Measurements from ENCODE around the gene LRP11.

LRP11 gene

GRCh38 chr6:149901444-149902140 is 37.4 kb upstream of the LRP11 start:
- DNase-seq (ENCODE audit: low spot score) = no peak
- in situ Hi-C loops (cut with MboI; ENCODE audit: low pct_unique_long_range_greater_than_20kb, low sequenced_read_pairs, unreplicated experiment) = no loop called here
- TF ChIP-seq CTCF (IDR thresholded peaks at IDR 0.05; ENCODE audit: extremely low read depth, insufficient read depth, missing control alignments) = no peak

- DNase-seq (ENCODE audit: low spot score) = no peak
- in situ Hi-C loops (cut with MboI; ENCODE audit: low pct_unique_long_range_greater_than_20kb, low sequenced_read_pairs, unreplicated experiment) = no loop called here
- TF ChIP-seq CTCF (IDR thresholded peaks at IDR 0.05; ENCODE audit: extremely low read depth, insufficient read depth, missing control alignments) = no peak
Observed at GRCh38 chr6:149900620-149901443, 36.7 kb upstream of the LRP11 start.

GRCh38 chr6:149899926-149900619 is 35.9 kb upstream of the LRP11 start:
- in situ Hi-C loops (cut with MboI; ENCODE audit: low pct_unique_long_range_greater_than_20kb, low sequenced_read_pairs, unreplicated experiment) = no loop called here
- TF ChIP-seq CTCF (IDR thresholded peaks at IDR 0.05; ENCODE audit: extremely low read depth, insufficient read depth, missing control alignments) = no peak
- DNase-seq (ENCODE audit: low spot score) = no peak

- no peak for DNase-seq (ENCODE audit: low spot score)
- in situ Hi-C loops (cut with MboI; ENCODE audit: low pct_unique_long_range_greater_than_20kb, low sequenced_read_pairs, unreplicated experiment) = no loop called here
- TF ChIP-seq CTCF (IDR thresholded peaks at IDR 0.05; ENCODE audit: extremely low read depth, insufficient read depth, missing control alignments) = no peak
Observed at GRCh38 chr6:149899486-149899885, 35.3 kb upstream of the LRP11 start.

- no peak for TF ChIP-seq CTCF (IDR thresholded peaks at IDR 0.05; ENCODE audit: extremely low read depth, insufficient read depth, missing control alignments)
- in situ Hi-C loops (cut with MboI; ENCODE audit: low pct_unique_long_range_greater_than_20kb, low sequenced_read_pairs, unreplicated experiment) = no loop called here
- DNase-seq (ENCODE audit: low spot score) = no peak
Observed at GRCh38 chr6:149898966-149899365, 34.8 kb upstream of the LRP11 start.

GRCh38 chr6:149897855-149898744 is 33.9 kb upstream of the LRP11 start, which contains the start of gene RAET1E:
Gene RAET1E (minus strand): TSS chr6:149898113. CDS start chr6:149890901, 7,212 bp downstream.
- no peak for TF ChIP-seq CTCF (IDR thresholded peaks at IDR 0.05; ENCODE audit: extremely low read depth, insufficient read depth, missing control alignments)
- in situ Hi-C loops (cut with MboI; ENCODE audit: low pct_unique_long_range_greater_than_20kb, low sequenced_read_pairs, unreplicated experiment) = no loop called here
- no peak for DNase-seq (ENCODE audit: low spot score)

Measured in GM13977 (cell line).